Thoracic aorta (tissue), 2 donors: Measurements from ENCODE around the gene ANKRD13C. TPM values are rescaled to one million over a fixed set of nuclear protein-coding genes. Genes with fewer than 3 reads are reported as not detected.

Experiments used
- ATAC-seq: fragments of 150-250 bp; one replicate; pipeline ENCODE4 v1.8.0; 2017; ENCODE audit warnings: low read depth; ENCODE audit not compliant: insufficient number of reproducible peaks, low FRiP score
- DNase-seq: peaks from one replicate; pipeline ENCODE4 v3.0.0-alpha.2; 2020; ENCODE audit warnings: low spot score
- H3K27ac ChIP-seq, 2 donors: fragments of 200-600 bp; sonication (generic); 1 replicate in 1 of 2; 2 replicates in 1 of 2; pipeline ENCODE4 v1.5.1; 2016; ENCODE audit warnings: mild to moderate bottlenecking in 2 of 2, moderate library complexity in 2 of 2
- H3K27me3 ChIP-seq: fragments of 200-600 bp; sonication (generic); replicated peaks from 2 replicates; pipeline ENCODE4 v1.6.0; 2016; ENCODE audit warnings: mild to moderate bottlenecking; ENCODE audit not compliant: insufficient read depth
- H3K36me3 ChIP-seq: fragments of 200-600 bp; sonication (generic); one replicate; pipeline ENCODE4 v1.5.1; 2016
- H3K4me1 ChIP-seq, 2 donors: fragments of 200-600 bp; sonication (generic); 1 replicate in 1 of 2; 2 replicates in 1 of 2; pipeline versions ENCODE4 v1.5.1 to v1.6.0; 2016; ENCODE audit warnings: low read depth in 2 of 2, mild to moderate bottlenecking in 1 of 2; ENCODE audit not compliant: control insufficient read depth in 1 of 2
- H3K4me3 ChIP-seq: fragments of 200-600 bp; sonication (generic); 2 replicates; pipeline ENCODE4 v1.5.1; 2016; ENCODE audit warnings: mild to moderate bottlenecking
- H3K9me3 ChIP-seq: fragments of 200-600 bp; sonication (generic); 2 replicates; pipeline ENCODE4 v1.5.1; 2016
- CTCF ChIP-seq: fragments of 200-600 bp; sonication (generic); IDR thresholded peaks from one replicate; pipeline ENCODE4 v1.5.1; 2019; ENCODE audit warnings: antibody characterized with exemption
- total RNA-seq, 2 donors: library from RNA; depleted of rRNA; stranded (reverse); fragments of >200 nt; gene quantifications; one replicate each; pipeline versions ENCODE4 v1.1.0 to v1.2.3, GENCODE V29; 2016

The ANKRD13C gene
- total RNA-seq, 2 donors from 2014 or later, result 19.6 to 34.4 TPM

GRCh38 chr1:70327306-70328076, 27.0 kb downstream of the ANKRD13C start:
- Histone ChIP-seq H3K4me3 (no peak overlapping the region), H3K36me3 (no peaks in the 10 kb centered on the region), H3K4me1 (peaks cover 0 to 8% of the 10 kb centered on the region in 2 donors), H3K27ac (no peak overlapping the region), H3K27me3 (no peaks in the 10 kb centered on the region), H3K9me3 (no peaks in the 10 kb centered on the region)
- no peak for ATAC-seq
- no peak for TF ChIP-seq CTCF
- no peak for DNase-seq

GRCh38 chr1:70324683-70325082, 29.8 kb downstream of the ANKRD13C start:
- no peaks in the 10 kb centered on the region for H3K27me3 ChIP-seq
- DNase-seq (no peak), ATAC-seq (no peak)
- no peaks in the 10 kb centered on the region for H3K36me3 ChIP-seq
- H3K9me3 ChIP-seq, result no peaks in the 10 kb centered on the region
- H3K4me3 ChIP-seq, result no peak overlapping the region
- no peak overlapping the region for H3K27ac ChIP-seq
- TF ChIP-seq CTCF, result no peak
- peaks cover 0 to 4% of the 10 kb centered on the region in 2 donors for H3K4me1 ChIP-seq

GRCh38 chr1:70319750-70320149, 34.8 kb downstream of the ANKRD13C start:
- DNase-seq, result no peak

GRCh38 chr1:70318191-70318590, 36.3 kb downstream of the ANKRD13C start:
- Histone ChIP-seq H3K27me3 (no peaks in the 10 kb centered on the region), H3K4me1 (peaks cover 0 to 10% of the 10 kb centered on the region in 2 donors), H3K9me3 (no peaks in the 10 kb centered on the region), H3K36me3 (no peaks in the 10 kb centered on the region), H3K4me3 (no peak overlapping the region), H3K27ac (no peak overlapping the region)
- TF ChIP-seq CTCF, result no peak
- no peak for DNase-seq
- ATAC-seq, result no peak

More at GRCh38 chr1:70319750-70320149, 34.8 kb downstream of the ANKRD13C start:
- no peak for TF ChIP-seq CTCF
- H3K4me3 ChIP-seq, result no peak overlapping the region
- peaks cover 0 to 10% of the 10 kb centered on the region in 2 donors for H3K4me1 ChIP-seq
- H3K27me3 ChIP-seq, result no peaks in the 10 kb centered on the region
- no peaks in the 10 kb centered on the region for H3K36me3 ChIP-seq
- H3K27ac ChIP-seq, result no peak overlapping the region
- ATAC-seq, result no peak
- no peaks in the 10 kb centered on the region for H3K9me3 ChIP-seq

DNA sequence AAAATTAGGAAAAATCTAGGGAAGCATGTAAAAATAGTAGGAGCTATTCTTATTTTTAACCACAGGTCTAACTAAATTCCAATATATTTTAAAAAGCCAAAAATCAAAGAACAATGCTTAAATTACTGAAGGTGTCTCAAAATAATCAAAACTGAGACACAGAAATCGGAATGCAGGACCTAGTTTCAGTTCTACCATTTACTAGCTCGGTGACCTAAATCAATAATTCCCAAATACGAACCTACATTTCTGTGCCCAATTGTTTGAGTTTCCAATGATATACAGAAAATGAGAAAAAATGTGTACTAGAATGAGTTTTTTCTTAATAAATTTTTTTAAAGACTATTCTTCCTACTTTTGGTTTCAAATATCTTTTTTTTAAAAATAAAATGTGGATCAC, 37.4 kb downstream of the ANKRD13C start:
- DNase-seq (no peak), ATAC-seq (no peak)
- H3K9me3 ChIP-seq, result no peaks in the 10 kb centered on the region
- no peak for TF ChIP-seq CTCF
- H3K4me3 ChIP-seq, result no peak overlapping the region
- H3K27me3 ChIP-seq, result no peaks in the 10 kb centered on the region
- peaks cover 0 to 10% of the 10 kb centered on the region in 2 donors for H3K4me1 ChIP-seq
- H3K36me3 ChIP-seq, result no peaks in the 10 kb centered on the region
- H3K27ac ChIP-seq, result no peak overlapping the region
